Heart right ventricle (tissue), 16 donors: Measurements from ENCODE around the gene RIN3. TPM values are rescaled to one million over a fixed set of nuclear protein-coding genes. Genes with fewer than 3 reads are reported as not detected.

ENCODE experiments used
- ATAC-seq, 8 donors: fragments of 200-7000 bp; cut with Tn5 transposase; one replicate each; pipeline ENCODE4 v1.9.1; 2020; ENCODE audit warnings: mild to moderate bottlenecking in 8 of 8, moderate library complexity in 8 of 8, moderate number of reproducible peaks in 1 of 8
- DNase-seq, 2 donors: peaks; one replicate each; pipeline ENCODE4 v3.0.0-alpha.2; 2020
- H3K27ac ChIP-seq, 10 donors: fragments of 200-600 bp; sonication (generic) in 2 of 10; one replicate each; pipeline versions ENCODE4 v1.5.0 to v1.8.0; 2020 to 2022; ENCODE audit warnings: mild to moderate bottlenecking in 3 of 10
- H3K27me3 ChIP-seq, 7 donors: fragments of 200-600 bp; one replicate each; pipeline ENCODE4 v1.8.0; 2021 to 2022; ENCODE audit warnings: mild to moderate bottlenecking in 2 of 7
- H3K36me3 ChIP-seq, 9 donors: fragments of 200-600 bp; sonication (generic) in 1 of 9; one replicate each; pipeline versions ENCODE4 v1.5.0 to v1.8.0; 2020 to 2022; ENCODE audit warnings: mild to moderate bottlenecking in 2 of 9
- H3K4me1 ChIP-seq, 9 donors: fragments of 200-600 bp; sonication (generic) in 1 of 9; one replicate each; pipeline versions ENCODE4 v1.5.0 to v1.8.0; 2020 to 2022; ENCODE audit warnings: mild to moderate bottlenecking in 4 of 9
- H3K4me3 ChIP-seq, 10 donors: fragments of 200-600 bp; sonication (generic) in 2 of 10; one replicate each; pipeline versions ENCODE4 v1.5.0 to v1.8.0; 2020 to 2022; ENCODE audit warnings: mild to moderate bottlenecking in 7 of 10, moderate library complexity in 2 of 10
- H3K9me3 ChIP-seq, 11 donors: fragments of 200-600 bp in 10 of 11; sonication (generic) in 2 of 11; one replicate each; pipeline versions ENCODE4 v1.5.0 to v1.8.0; 2013 to 2022; ENCODE audit warnings: mild to moderate bottlenecking in 2 of 11, control low read depth in 1 of 11, moderate library complexity in 1 of 11
- WGBS, 2 donors: extraction: QIAGEN DNeasy Blood & Tissue Kit; methylation state at CpG; one replicate each; pipeline ENCODE4 v1.1.7; 2013; ENCODE audit warnings: inconsistent platforms in 1 of 2; 5-methylcytosine and 5-hydroxymethylcytosine counted together
- intact Hi-C, 10 donors: fragments of 100-400 bp; cut with DNase I; formaldehyde crosslinking; loops; one replicate each; pipeline versions ENCODE4 v1.11.1 to v1.14.2; 2022
- polyA plus RNA-seq, 2 donors: library from polyadenylated mRNA; stranded (reverse); fragments of 200-250 nt; gene quantifications; one replicate each; pipeline ENCODE4 v1.2.3, GENCODE V29; 2013
- total RNA-seq, 10 donors: library from RNA; stranded (reverse); fragmentation: NEBNext Ultra II Directional in 3 of 10; extraction: Animal tissue kit (Norgen Biotek cat#: 25700) in 3 of 10; gene quantifications; one replicate each; pipeline versions ENCODE4 v1.2.1 to v1.2.4, GENCODE V29; 2021 to 2023
- TF ChIP-seq, protein P1 (sequence below), 9 donors: fragments of 200-600 bp; sonication (generic) in 2 of 9; IDR thresholded peaks; one replicate each; pipeline versions ENCODE4 v1.5.0 to v1.8.0; 2021 to 2022; ENCODE audit warnings: antibody characterized with exemption in 9 of 9, mild to moderate bottlenecking in 5 of 9, moderate library complexity in 1 of 9
- donor health status: Arrhythmogenic right ventricular cardiomyopathy.
- donor health status: ischemic (EF 13 %, LVEDD 7.1; RV severe dilation, severe dysfunction).
- donor health status: healthy with polysubstance abuse.
- donor health status: DM: no; HTN: yes; CAD: no.
- donor health status: DM: no; HTN: no; CAD: no.
- donor health status: ischemic (EF 25% LVEDD 6.9; RV normal size, moderate dysfunction).
- donor health status: ischemic (EF 25% LVEDD 5.7; RV mildly dilated, moderate dysfunction).
- donor health status: healthy.
- donor health status: DM: yes; HTN: yes; CAD: no.
- donor health status: Ischemic cardiomyopathy.
- donor health status: ischemic (EF 35%, LVEDD 5.7; RV mildly dilated, moderate dysfunction).
- donor health status: nonischemic (EF 11% LVEDD 7.7; RV severe dilation, severe dysfunction).
- donor health status: DM: yes; HTN: yes; CAD: no.
- donor health status: PGD.
- donor health status: ischemic (EF 29% LVEDD 5.4; RV normal size, mild dysfunction).
- donor health status: nonischemic (EF 23%, LVEDD 6.1; RV moderate dilation, normal function).

RIN3 gene
- total and polyA plus RNA-seq, 12 donors: 7.2 to 24.0 (median 12.2) TPM

DNA sequence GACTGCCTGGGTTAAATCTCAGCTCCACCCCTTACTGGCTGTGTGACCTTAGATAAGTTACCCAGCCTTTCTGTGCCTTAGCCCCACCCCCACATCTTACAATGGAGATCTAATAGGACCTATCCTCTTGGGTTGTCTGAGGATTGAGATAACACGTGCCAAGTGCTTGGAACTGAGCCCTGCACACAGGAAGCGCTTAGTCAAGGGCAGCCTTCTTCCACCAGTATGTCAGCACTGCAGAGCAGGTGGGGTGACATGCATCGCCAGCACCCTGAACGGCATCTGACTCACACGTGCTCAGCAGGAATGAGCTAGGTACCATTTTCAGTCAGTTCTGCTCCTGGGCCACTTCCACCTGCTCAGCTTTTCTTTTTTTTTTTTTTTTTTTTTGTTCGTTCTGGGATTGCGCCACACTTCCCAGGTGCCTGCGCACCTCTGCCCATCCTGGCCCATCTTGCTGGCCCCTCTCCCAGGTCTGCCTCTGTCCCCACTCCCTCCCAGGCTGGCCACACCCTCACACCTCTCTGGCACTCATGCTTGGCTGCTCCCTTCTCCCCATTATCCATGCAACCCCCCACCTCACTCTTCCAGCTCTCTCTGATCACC is 215.3 kb downstream of the RIN3 start:
- TF ChIP-seq, protein P1, sequence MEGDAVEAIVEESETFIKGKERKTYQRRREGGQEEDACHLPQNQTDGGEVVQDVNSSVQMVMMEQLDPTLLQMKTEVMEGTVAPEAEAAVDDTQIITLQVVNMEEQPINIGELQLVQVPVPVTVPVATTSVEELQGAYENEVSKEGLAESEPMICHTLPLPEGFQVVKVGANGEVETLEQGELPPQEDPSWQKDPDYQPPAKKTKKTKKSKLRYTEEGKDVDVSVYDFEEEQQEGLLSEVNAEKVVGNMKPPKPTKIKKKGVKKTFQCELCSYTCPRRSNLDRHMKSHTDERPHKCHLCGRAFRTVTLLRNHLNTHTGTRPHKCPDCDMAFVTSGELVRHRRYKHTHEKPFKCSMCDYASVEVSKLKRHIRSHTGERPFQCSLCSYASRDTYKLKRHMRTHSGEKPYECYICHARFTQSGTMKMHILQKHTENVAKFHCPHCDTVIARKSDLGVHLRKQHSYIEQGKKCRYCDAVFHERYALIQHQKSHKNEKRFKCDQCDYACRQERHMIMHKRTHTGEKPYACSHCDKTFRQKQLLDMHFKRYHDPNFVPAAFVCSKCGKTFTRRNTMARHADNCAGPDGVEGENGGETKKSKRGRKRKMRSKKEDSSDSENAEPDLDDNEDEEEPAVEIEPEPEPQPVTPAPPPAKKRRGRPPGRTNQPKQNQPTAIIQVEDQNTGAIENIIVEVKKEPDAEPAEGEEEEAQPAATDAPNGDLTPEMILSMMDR (IDR thresholded peaks at IDR 0.05): no peak
- H3K4me1 ChIP-seq: peaks cover 4 to 61% (median 39%) of the 10 kb centered on the region in 9 donors
- H3K36me3 ChIP-seq: peaks cover 0 to 42% (median 17%) of the 10 kb centered on the region in 9 donors
- peaks cover 0 to 3% (median 0%) of the 10 kb centered on the region in 11 donors for H3K9me3 ChIP-seq
- no peaks in the 10 kb centered on the region for H3K27me3 ChIP-seq
- WGBS, 2 donors: 57 to 60% methylated on average over 8 of the region's 8 CpGs
- no peak overlapping the region for H3K27ac ChIP-seq
- intact Hi-C loops: no loop called here
- DNase-seq (no peak), ATAC-seq (peak in 1 of 8 donors; percentile 21)
- H3K4me3 ChIP-seq: no peak overlapping the region

GRCh38 chr14:92729634-92730358 is 216.2 kb downstream of the RIN3 start:
- 72 to 78% methylated on average over 14 of the region's 14 CpGs for WGBS, 2 donors
- TF ChIP-seq, protein P1 (IDR thresholded peaks at IDR 0.05): no peak
- Histone ChIP-seq H3K4me1 (peaks cover 4 to 57% (median 31%) of the 10 kb centered on the region in 9 donors), H3K9me3 (peaks cover 0 to 3% (median 0%) of the 10 kb centered on the region in 11 donors), H3K27ac (peak overlapping the region in 2 of 10 donors; percentile 24 to 41), H3K4me3 (no peak overlapping the region), H3K27me3 (no peaks in the 10 kb centered on the region), H3K36me3 (peaks cover 0 to 42% (median 17%) of the 10 kb centered on the region in 9 donors)
- intact Hi-C loops: no loop called here
- no peak for ATAC-seq
- DNase-seq: no peak

DNA sequence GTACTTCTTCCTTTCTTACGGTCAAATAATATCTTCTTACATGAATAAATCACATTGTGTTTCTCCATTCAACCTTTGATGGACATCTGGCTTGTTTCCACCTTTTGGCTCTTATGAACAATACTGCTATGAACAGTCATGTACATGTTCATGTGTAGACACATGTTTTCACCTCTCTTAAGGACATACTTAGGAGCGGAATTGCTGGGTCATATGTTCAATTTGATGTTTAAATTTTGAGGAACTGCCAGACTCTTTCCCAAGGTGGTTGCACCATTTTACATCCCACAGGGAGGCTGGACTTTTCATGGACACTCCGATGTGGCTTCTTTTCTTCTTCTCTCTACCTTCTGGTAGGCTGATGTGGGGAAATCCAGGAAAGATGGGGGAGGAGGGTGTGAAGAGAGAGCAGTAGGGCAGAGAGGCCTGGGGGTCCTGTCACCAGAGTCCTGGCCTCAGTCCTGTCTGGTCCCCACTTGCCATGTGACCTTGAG is 218.1 kb downstream of the RIN3 start:
- WGBS, 2 donors: 96% methylated on average over 3 of the region's 3 CpGs
- Histone ChIP-seq H3K4me1 (peaks cover 3 to 47% (median 16%) of the 10 kb centered on the region in 9 donors), H3K27me3 (no peaks in the 10 kb centered on the region), H3K4me3 (no peak overlapping the region), H3K9me3 (peaks cover 0 to 3% (median 0%) of the 10 kb centered on the region in 11 donors), H3K27ac (no peak overlapping the region), H3K36me3 (peaks cover 0 to 37% (median 17%) of the 10 kb centered on the region in 9 donors)
- intact Hi-C loops: no loop called here
- TF ChIP-seq, protein P1 (IDR thresholded peaks at IDR 0.05): no peak
- ATAC-seq: no peak
- no peak for DNase-seq

DNA sequence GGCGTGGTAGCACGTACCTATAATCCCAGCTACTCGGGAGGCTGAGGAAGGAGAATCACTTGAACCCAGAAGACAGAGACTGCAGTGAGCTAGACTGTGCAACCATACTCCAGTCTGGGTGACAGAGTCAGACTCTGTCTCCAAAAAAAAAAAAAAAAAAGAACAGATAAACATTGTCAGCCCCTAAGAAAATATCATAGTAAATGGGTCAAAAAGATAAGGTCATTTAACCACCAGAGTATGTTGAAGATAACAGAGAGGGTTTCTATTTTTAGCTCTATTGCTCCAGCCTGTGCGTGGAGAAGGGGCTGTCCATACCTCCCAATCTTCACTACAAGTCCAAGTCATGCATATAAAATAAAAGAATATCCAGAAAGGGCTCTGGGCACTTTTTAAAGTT is 219.4 kb downstream of the RIN3 start:
- 39 to 53% methylated on average over 4 of the region's 4 CpGs for WGBS, 2 donors
- H3K36me3 ChIP-seq: peaks cover 0 to 32% (median 17%) of the 10 kb centered on the region in 9 donors
- intact Hi-C loops: no loop called here
- H3K4me3 ChIP-seq: no peak overlapping the region
- ATAC-seq (peak in 5 of 8 donors; percentile 56 to 71 (median 60)), DNase-seq (no peak)
- TF ChIP-seq, protein P1 (IDR thresholded peaks at IDR 0.05): no peak
- H3K9me3 ChIP-seq: no peaks in the 10 kb centered on the region
- H3K27ac ChIP-seq: peak overlapping the region in 3 of 10 donors; percentile 15 to 54 (median 16)
- H3K27me3 ChIP-seq: no peaks in the 10 kb centered on the region
- peaks cover 4 to 54% (median 26%) of the 10 kb centered on the region in 9 donors for H3K4me1 ChIP-seq
